ENCODE data around the gene CCS. TPM values are rescaled to one million over a fixed set of nuclear protein-coding genes. Genes with fewer than 3 reads are reported as not detected.

The CCS gene
- total and polyA plus RNA-seq, 2 of the 4 experiments (the other 2 are of a cell fraction) = 20.1 to 53.0 TPM

DNA sequence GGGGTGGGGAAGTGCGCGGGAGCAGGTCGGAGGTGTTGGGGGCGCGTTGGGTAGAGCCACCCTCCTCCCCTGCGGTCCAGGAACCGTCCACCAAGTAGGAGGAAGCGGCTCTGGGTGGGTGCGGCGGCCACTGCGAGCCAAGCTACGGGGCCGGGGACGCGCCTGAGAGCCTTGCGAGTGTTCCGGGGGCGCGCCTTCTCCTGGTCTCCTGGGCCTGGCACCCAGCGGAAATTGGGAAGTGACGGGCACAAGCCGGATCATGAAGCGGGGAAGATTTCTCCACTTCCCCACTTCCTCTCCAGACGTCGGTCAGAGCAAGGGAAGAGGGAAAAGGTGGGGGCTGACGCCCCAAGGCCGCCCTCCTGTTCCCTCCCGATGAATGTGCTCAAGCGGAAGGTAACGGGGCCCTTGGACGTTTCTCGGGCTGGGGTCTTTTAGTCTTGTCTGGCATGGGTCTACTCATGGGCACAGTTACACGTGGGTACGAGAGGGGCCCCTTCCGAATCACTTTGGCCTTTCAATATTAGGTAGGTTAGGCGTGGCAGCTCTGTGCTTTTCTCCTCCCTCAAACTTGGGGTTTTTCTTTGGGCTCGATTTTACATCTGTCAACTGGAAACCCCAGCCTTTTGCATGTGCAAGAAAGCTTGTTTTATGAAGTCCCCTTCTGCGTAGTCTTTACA is 24.3 kb downstream of the CCS start:
- peak overlapping the region; percentile 48; the same call in 1 of the 2 replicates for H3K23ac ChIP-seq (ENCODE audit: low read depth, low read length)
- ChIA-PET CTCF (interaction anchor here (0.7 kb wide), 1 partner anchor 19 kb away, joined by 3 read pairs; no protein-coding TSS in a partner anchor), POLR2A (ENCODE audit: unreplicated experiment) (interaction anchor here (1.3 to 1.6 kb wide), 2 partner anchors 10 to 21 kb away, joined by 7 to 14 read pairs; partner anchors contain the start of gene RBM4)
- dilution Hi-C loops (cut with HindIII; ENCODE audit: low sequenced_read_pairs, unreplicated experiment) = no loop called here
- H3K27me3 ChIP-seq (ENCODE audit: control insufficient read depth, insufficient read depth, low read length) = no peaks in the 10 kb centered on the region
- peak overlapping the region; percentile 92; the same call in 1 of the 2 replicates for H4K91ac ChIP-seq (ENCODE audit: insufficient read depth, low read depth, low read length)
- no peak overlapping the region for H2BK20ac ChIP-seq (ENCODE audit: low read depth, low read length)
- no peak overlapping the region for H2BK120ac ChIP-seq (ENCODE audit: low read depth, low read length)
- H4K5ac ChIP-seq (ENCODE audit: low read depth, low read length) = no peak overlapping the region
- BruUV-seq (replicated peaks) = no TSS peak
- peak overlapping the region; percentile 84 for H3K9ac ChIP-seq (ENCODE audit: low read depth, low read length)
- H3K4me2 ChIP-seq (ENCODE audit: low read depth, low read length) = peak overlapping the region; percentile 97
- peak overlapping the region; percentile 86 for H2BK5ac ChIP-seq (ENCODE audit: low read depth, low read length, poor library complexity, severe bottlenecking)
- H3K36me3 ChIP-seq (ENCODE audit: control insufficient read depth, insufficient read depth, low read length) = peaks cover 6% of the 10 kb centered on the region; the same call in 1 of the 2 replicates
- H3K4ac ChIP-seq (ENCODE audit: low read depth, low read length) = peak overlapping the region; percentile 96
- peaks cover 2% of the 10 kb centered on the region; the same call in 1 of the 2 replicates for H3K4me1 ChIP-seq (ENCODE audit: control insufficient read depth, insufficient read depth, low read length)
- DNase-seq (no peak), ATAC-seq (ENCODE audit: low read depth) (peak; percentile 5)
- 0% methylated on average over 13 of the region's 38 CpGs; no CpG with 5 or more reads in 1 of the 2 experiments for WGBS, 2 experiments (ENCODE audit: extremely low coverage in 2 of 2, insufficient read length in 1 of 2)
- peak overlapping the region; percentile 42 to 69; a peak in 2 of 4 replicates for H4K8ac ChIP-seq (ENCODE audit: low read depth in 2 of 2, low read length in 2 of 2)
- peaks cover 5 to 49% of the 10 kb centered on the region in 2 experiments; a peak in 3 of 4 replicates for H3K79me1 ChIP-seq (ENCODE audit: low read depth in 1 of 2, low read length in 2 of 2)
- intact Hi-C loops (cut with micrococcal nuclease) = loop anchor here (2.0 kb wide), 1 partner anchor 22 kb away; the partner anchor contains the start of gene RBM4
- peaks cover 58% of the 10 kb centered on the region for H4K20me1 ChIP-seq (ENCODE audit: insufficient read depth, low read length)
- H3K9me1 ChIP-seq (ENCODE audit: insufficient read depth, low read length) = peaks cover 6% of the 10 kb centered on the region
- H2AK9ac ChIP-seq (replicated peaks; ENCODE audit: low read depth, low read length, poor library complexity) = peak overlapping the region; percentile 97
- H3K14ac ChIP-seq (replicated peaks; ENCODE audit: low read depth, low read length) = peak overlapping the region; percentile 66
- H2BK15ac ChIP-seq (ENCODE audit: low read depth, low read length) = no peak overlapping the region
- H3K4me3 ChIP-seq (ENCODE audit: insufficient read depth, low read depth, low read length) = peak overlapping the region; percentile 65
- no peaks in the 10 kb centered on the region for H3K9me3 ChIP-seq (ENCODE audit: control insufficient read depth, insufficient read depth, low read length)
- in situ Hi-C loops (cut with MboI; ENCODE audit: low sequenced_read_pairs) = no loop called here
- H2AK5ac ChIP-seq (ENCODE audit: low read depth, low read length) = peak overlapping the region; percentile 16; the same call in 1 of the 2 replicates
- peak overlapping the region; percentile 98 for H2AFZ ChIP-seq (replicated peaks; ENCODE audit: low read length, poor library complexity)
- H3K56ac ChIP-seq (ENCODE audit: extremely low read depth, insufficient read depth, low read length) = peak overlapping the region; percentile 48; the same call in 1 of the 2 replicates
- no peak overlapping the region; the same call in 1 of the 2 replicates for H3K18ac ChIP-seq (ENCODE audit: low read depth, low read length)
- peak overlapping the region; percentile 86 for H3K27ac ChIP-seq (ENCODE audit: insufficient read depth, low read length)
- no peak for TF ChIP-seq MAZ (IDR thresholded peaks at IDR 0.05; ENCODE audit: borderline replicate concordance, low read depth, low read length)
- TF ChIP-seq, protein P1, sequence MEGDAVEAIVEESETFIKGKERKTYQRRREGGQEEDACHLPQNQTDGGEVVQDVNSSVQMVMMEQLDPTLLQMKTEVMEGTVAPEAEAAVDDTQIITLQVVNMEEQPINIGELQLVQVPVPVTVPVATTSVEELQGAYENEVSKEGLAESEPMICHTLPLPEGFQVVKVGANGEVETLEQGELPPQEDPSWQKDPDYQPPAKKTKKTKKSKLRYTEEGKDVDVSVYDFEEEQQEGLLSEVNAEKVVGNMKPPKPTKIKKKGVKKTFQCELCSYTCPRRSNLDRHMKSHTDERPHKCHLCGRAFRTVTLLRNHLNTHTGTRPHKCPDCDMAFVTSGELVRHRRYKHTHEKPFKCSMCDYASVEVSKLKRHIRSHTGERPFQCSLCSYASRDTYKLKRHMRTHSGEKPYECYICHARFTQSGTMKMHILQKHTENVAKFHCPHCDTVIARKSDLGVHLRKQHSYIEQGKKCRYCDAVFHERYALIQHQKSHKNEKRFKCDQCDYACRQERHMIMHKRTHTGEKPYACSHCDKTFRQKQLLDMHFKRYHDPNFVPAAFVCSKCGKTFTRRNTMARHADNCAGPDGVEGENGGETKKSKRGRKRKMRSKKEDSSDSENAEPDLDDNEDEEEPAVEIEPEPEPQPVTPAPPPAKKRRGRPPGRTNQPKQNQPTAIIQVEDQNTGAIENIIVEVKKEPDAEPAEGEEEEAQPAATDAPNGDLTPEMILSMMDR (conservative IDR thresholded peaks at IDR 0.05; ENCODE audit: low read depth, low read length) = no peak
- TF ChIP-seq, protein P2, sequence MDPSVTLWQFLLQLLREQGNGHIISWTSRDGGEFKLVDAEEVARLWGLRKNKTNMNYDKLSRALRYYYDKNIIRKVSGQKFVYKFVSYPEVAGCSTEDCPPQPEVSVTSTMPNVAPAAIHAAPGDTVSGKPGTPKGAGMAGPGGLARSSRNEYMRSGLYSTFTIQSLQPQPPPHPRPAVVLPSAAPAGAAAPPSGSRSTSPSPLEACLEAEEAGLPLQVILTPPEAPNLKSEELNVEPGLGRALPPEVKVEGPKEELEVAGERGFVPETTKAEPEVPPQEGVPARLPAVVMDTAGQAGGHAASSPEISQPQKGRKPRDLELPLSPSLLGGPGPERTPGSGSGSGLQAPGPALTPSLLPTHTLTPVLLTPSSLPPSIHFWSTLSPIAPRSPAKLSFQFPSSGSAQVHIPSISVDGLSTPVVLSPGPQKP (IDR thresholded peaks at IDR 0.05; ENCODE audit: borderline replicate concordance, low read depth, low read length) = no peak
- TF ChIP-seq CHD1 (IDR thresholded peaks at IDR 0.05; ENCODE audit: low read depth, low read length) = no peak
- TF ChIP-seq RAD21 (IDR thresholded peaks at IDR 0.05; ENCODE audit: low read length) = no peak
- TF ChIP-seq BHLHE40 (IDR thresholded peaks at IDR 0.05; ENCODE audit: low read depth, low read length) = no peak
- TF ChIP-seq FOS (IDR thresholded peaks at IDR 0.05; ENCODE audit: low read depth, low read length) = no peak
- no peak for TF ChIP-seq POLR2A (IDR thresholded peaks at IDR 0.05; ENCODE audit: low read depth, low read length)
- TF ChIP-seq CEBPB (IDR thresholded peaks at IDR 0.05; ENCODE audit: low read depth, low read length) = no peak
- no peak for TF ChIP-seq MAFK (IDR thresholded peaks at IDR 0.05; ENCODE audit: low read depth, low read length)
- TF ChIP-seq, protein P3, sequence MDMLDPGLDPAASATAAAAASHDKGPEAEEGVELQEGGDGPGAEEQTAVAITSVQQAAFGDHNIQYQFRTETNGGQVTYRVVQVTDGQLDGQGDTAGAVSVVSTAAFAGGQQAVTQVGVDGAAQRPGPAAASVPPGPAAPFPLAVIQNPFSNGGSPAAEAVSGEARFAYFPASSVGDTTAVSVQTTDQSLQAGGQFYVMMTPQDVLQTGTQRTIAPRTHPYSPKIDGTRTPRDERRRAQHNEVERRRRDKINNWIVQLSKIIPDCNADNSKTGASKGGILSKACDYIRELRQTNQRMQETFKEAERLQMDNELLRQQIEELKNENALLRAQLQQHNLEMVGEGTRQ (IDR thresholded peaks at IDR 0.05; ENCODE audit: low read depth, low read length) = no peak
- TF ChIP-seq SMC3 (IDR thresholded peaks at IDR 0.05; ENCODE audit: low read depth, low read length) = no peak
- TF ChIP-seq NFE2L2 (IDR thresholded peaks at IDR 0.05; ENCODE audit: low read depth, low read length) = no peak
- no peak for TF ChIP-seq RFX5 (IDR thresholded peaks at IDR 0.05; ENCODE audit: low read depth, low read length)

Data from IMR-90 (cell line).